Liver (tissue), 9 donors: ENCODE results near the gene SESN3. TPM values are rescaled to one million over a fixed set of nuclear protein-coding genes. Genes with fewer than 3 reads are reported as not detected.

Experiments used
- DNase-seq: peaks from one replicate; pipeline ENCODE4 v3.0.0-alpha.2; 2017; ENCODE audit warnings: low spot score
- H3K27ac ChIP-seq, 2 donors: one replicate each; pipeline ENCODE4 v1.7.0; 2013; ENCODE audit warnings: inconsistent platforms in 2 of 2, low read length in 2 of 2, control low read depth in 1 of 2, low read depth in 1 of 2, mild to moderate bottlenecking in 1 of 2
- H3K27me3 ChIP-seq, 4 donors: one replicate each; pipeline versions ENCODE4 v1.6.1 to v1.7.0; 2013; ENCODE audit warnings: low read length in 3 of 4, inconsistent platforms in 1 of 4, mild to moderate bottlenecking in 1 of 4, moderate library complexity in 1 of 4; ENCODE audit not compliant: control insufficient read depth in 4 of 4, insufficient read depth in 4 of 4
- H3K36me3 ChIP-seq, 4 donors: one replicate each; pipeline versions ENCODE4 v1.6.1 to v1.7.0; 2013; ENCODE audit warnings: low read length in 3 of 4, mild to moderate bottlenecking in 3 of 4, low read depth in 1 of 4, moderate library complexity in 1 of 4; ENCODE audit not compliant: control insufficient read depth in 4 of 4, insufficient read depth in 3 of 4
- H3K4me1 ChIP-seq, 4 donors: one replicate each; pipeline versions ENCODE4 v1.6.1 to v1.7.0; 2013; ENCODE audit warnings: low read length in 3 of 4, mild to moderate bottlenecking in 3 of 4, moderate library complexity in 1 of 4; ENCODE audit not compliant: control insufficient read depth in 4 of 4, insufficient read depth in 4 of 4
- H3K4me3 ChIP-seq, 3 donors: one replicate each; pipeline versions ENCODE4 v1.6.1 to v1.7.0; 2013; ENCODE audit warnings: low read length in 3 of 3, control low read depth in 1 of 3, low read depth in 1 of 3, mild to moderate bottlenecking in 1 of 3
- H3K9ac ChIP-seq, 2 donors: one replicate each; pipeline ENCODE4 v1.7.0; 2013; ENCODE audit warnings: low read length in 2 of 2, mild to moderate bottlenecking in 2 of 2, moderate library complexity in 2 of 2, control low read depth in 1 of 2, low read depth in 1 of 2
- H3K9me3 ChIP-seq, 4 donors: one replicate each; pipeline versions ENCODE4 v1.6.1 to v1.7.0; 2013; ENCODE audit warnings: low read length in 3 of 4; ENCODE audit not compliant: control insufficient read depth in 4 of 4
- ATF3 ChIP-seq: IDR thresholded peaks from 2 replicates; pipeline ENCODE4 v1.6.1; 2016; ENCODE audit warnings: antibody characterized with exemption
- CTCF ChIP-seq: fragments of 150-350 bp; IDR thresholded peaks from 2 replicates; pipeline ENCODE4 v1.5.1; 2017; ENCODE audit warnings: improper control_type of control experiment, low read depth, low read length; ENCODE audit not compliant: missing input control
- FOXA1 ChIP-seq: IDR thresholded peaks from 2 replicates; pipeline ENCODE4 v1.6.1; 2016; ENCODE audit warnings: antibody characterized with exemption
- FOXA2 ChIP-seq: IDR thresholded peaks from 2 replicates; pipeline ENCODE4 v1.6.1; 2016; ENCODE audit warnings: antibody characterized with exemption
- GABPA ChIP-seq, 2 donors: IDR thresholded peaks in 1 of 2; conservative IDR thresholded peaks in 1 of 2; 2 replicates each; pipeline ENCODE4 v1.6.1; 2016; ENCODE audit warnings: antibody characterized with exemption in 2 of 2, mild to moderate bottlenecking in 1 of 2, moderate library complexity in 1 of 2
- HNF4A ChIP-seq, 2 donors: conservative IDR thresholded peaks; 2 replicates each; pipeline ENCODE4 v1.6.1; 2016; ENCODE audit warnings: antibody characterized with exemption in 2 of 2, mild to moderate bottlenecking in 2 of 2
- HNF4G ChIP-seq: IDR thresholded peaks from 2 replicates; pipeline ENCODE4 v1.6.1; 2016; ENCODE audit warnings: antibody characterized with exemption
- JUND ChIP-seq, 2 donors: IDR thresholded peaks; 2 replicates each; pipeline ENCODE4 v1.6.1; 2016; ENCODE audit warnings: antibody characterized with exemption in 2 of 2
- MAX ChIP-seq: IDR thresholded peaks from 2 replicates; pipeline ENCODE4 v1.6.1; 2016; ENCODE audit warnings: antibody characterized with exemption
- NR2F2 ChIP-seq: IDR thresholded peaks from 2 replicates; pipeline ENCODE4 v1.6.1; 2016; ENCODE audit warnings: antibody characterized with exemption
- RAD21 ChIP-seq, 2 donors: IDR thresholded peaks; 2 replicates each; pipeline ENCODE4 v1.6.1; 2016; ENCODE audit warnings: antibody characterized with exemption in 2 of 2, mild to moderate bottlenecking in 2 of 2
- REST ChIP-seq: IDR thresholded peaks from 2 replicates; pipeline ENCODE4 v1.6.1; 2016; ENCODE audit warnings: antibody characterized with exemption, mild to moderate bottlenecking
- RXRA ChIP-seq, 2 donors: IDR thresholded peaks; 2 replicates each; pipeline ENCODE4 v1.6.1; 2017 to 2018; ENCODE audit warnings: antibody characterized with exemption in 2 of 2, mild to moderate bottlenecking in 1 of 2
- SP1 ChIP-seq: IDR thresholded peaks from 2 replicates; pipeline ENCODE4 v1.6.1; 2018; ENCODE audit warnings: antibody characterized with exemption, mild to moderate bottlenecking
- TAF1 ChIP-seq: conservative IDR thresholded peaks from 2 replicates; pipeline ENCODE4 v1.6.1; 2016; ENCODE audit warnings: antibody characterized with exemption, mild to moderate bottlenecking
- YY1 ChIP-seq: IDR thresholded peaks from 2 replicates; pipeline ENCODE4 v1.6.1; 2016; ENCODE audit warnings: antibody characterized with exemption, mild to moderate bottlenecking
- ZBTB33 ChIP-seq: IDR thresholded peaks from 2 replicates; pipeline ENCODE4 v1.6.1; 2016; ENCODE audit warnings: antibody characterized with exemption
- WGBS: extraction: QIAGEN DNeasy Blood & Tissue Kit; methylation state at CpG from one replicate; pipeline ENCODE4 v1.1.7; 2013; 5-methylcytosine and 5-hydroxymethylcytosine counted together
- polyA plus RNA-seq, 2 donors: library from polyadenylated mRNA; stranded (reverse) in 1 of 2; unstranded in 1 of 2; fragments of 200-250 nt in 1 of 2; fragments of >200 nt in 1 of 2; fragmentation: Nextera tagmentation in 1 of 2; extraction: Ambion mirVana in 1 of 2; gene quantifications; one replicate each; pipeline versions ENCODE4 v1.2.1 to v1.2.3, GENCODE V29; 2013 to 2015
- total RNA-seq, 2 donors: library from RNA; depleted of rRNA; stranded (reverse); fragments of >200 nt; gene quantifications; one replicate each; pipeline ENCODE4 v1.2.3, GENCODE V29; 2014
- donor health status: healthy.
- donor health status: healthy.
- donor health status: healthy.
- donor health status: healthy.
- donor health status: healthy.

The SESN3 gene
- total and polyA plus RNA-seq, 4 donors = 0.85 to 46.6 (median 2.6) TPM

GRCh38 chr11:95135880-95136279 lies 95.1 kb downstream of the SESN3 start:
- H3K27me3 ChIP-seq = no peaks in the 10 kb centered on the region
- H3K4me3 ChIP-seq = no peak overlapping the region
- no peaks in the 10 kb centered on the region for H3K36me3 ChIP-seq
- no peak for TF ChIP-seq REST
- TF ChIP-seq RAD21 (IDR thresholded peaks at IDR 0.05) = no peak
- no peak for TF ChIP-seq JUND (IDR thresholded peaks at IDR 0.05)
- no peak for TF ChIP-seq SP1
- no peak for TF ChIP-seq HNF4A (conservative IDR thresholded peaks at IDR 0.05)
- TF ChIP-seq ZBTB33 = no peak
- TF ChIP-seq FOXA2 = no peak
- TF ChIP-seq HNF4G = no peak
- TF ChIP-seq YY1 = no peak
- TF ChIP-seq ATF3 = no peak
- no peak for TF ChIP-seq CTCF
- TF ChIP-seq FOXA1 = no peak
- TF ChIP-seq RXRA (IDR thresholded peaks at IDR 0.05) = no peak
- H3K9ac ChIP-seq = no peak overlapping the region
- H3K27ac ChIP-seq = no peak overlapping the region
- no peak for DNase-seq
- H3K9me3 ChIP-seq = no peaks in the 10 kb centered on the region
- 95% methylated on average over 2 of the region's 2 CpGs for WGBS
- H3K4me1 ChIP-seq = no peaks in the 10 kb centered on the region

GRCh38 chr11:95135155-95135554 lies 95.8 kb downstream of the SESN3 start:
- no peaks in the 10 kb centered on the region for H3K4me1 ChIP-seq
- no peak overlapping the region for H3K27ac ChIP-seq
- H3K36me3 ChIP-seq = no peaks in the 10 kb centered on the region
- H3K4me3 ChIP-seq = no peak overlapping the region
- DNase-seq = no peak
- TF ChIP-seq TAF1 (no peak), MAX (no peak), GABPA (IDR thresholded peaks at IDR 0.05 in 1 of 2, conservative IDR thresholded peaks at IDR 0.05 in 1 of 2) (no peak), NR2F2 (no peak), RXRA (IDR thresholded peaks at IDR 0.05) (no peak), HNF4G (no peak), ATF3 (no peak), JUND (IDR thresholded peaks at IDR 0.05) (no peak), CTCF (no peak)
- no peak overlapping the region for H3K9ac ChIP-seq
- WGBS = 73% methylated on average over 3 of the region's 6 CpGs
- H3K9me3 ChIP-seq = no peaks in the 10 kb centered on the region
- H3K27me3 ChIP-seq = no peaks in the 10 kb centered on the region
